ENCODE data around the gene PCCB. TPM values are rescaled to one million over a fixed set of nuclear protein-coding genes. Genes with fewer than 3 reads are reported as not detected.
A peak's percentile ranks its signal among the peaks of the same experiment; 100 is the strongest.

PCCB gene
- total RNA-seq, result 10 to 100 TPM in 3 of 5 donors, 1 to 10 TPM in 2; 4.7 to 45.0 (median 23.2) TPM
- polyA plus RNA-seq, result 10 to 100 TPM; 15.5 to 28.4 (median 20.5) TPM
- long read RNA-seq, donor 1, partial matches to known transcripts, result 0 of 2 reads
- long read RNA-seq, donor 1, other reads (novel, unspliced or antisense), result 0 of 2 reads
- long read RNA-seq, donor 2, transcript PCCB-201 (15 exons, 1,833 nt), result major isoform, 7 of 7 reads
- long read RNA-seq, donor 2, partial matches to known transcripts, result 0 of 7 reads
- long read RNA-seq, donor 2, other reads (novel, unspliced or antisense), result 0 of 7 reads
- long read RNA-seq, donor 3, partial matches to known transcripts, result 5 of 8 reads
- long read RNA-seq, donor 3, other reads (novel, unspliced or antisense), result 0 of 8 reads
- long read RNA-seq, donor 4, result 0 reads
- long read RNA-seq, donor 5, transcript PCCB-201 (15 exons, 1,833 nt), result major isoform, 5 of 5 reads
- long read RNA-seq, donor 5, partial matches to known transcripts, result 0 of 5 reads
- long read RNA-seq, donor 5, other reads (novel, unspliced or antisense), result 0 of 5 reads
- long read RNA-seq, donor 6, result 0 reads
- long read RNA-seq, donor 7, transcript PCCB-201 (15 exons, 1,833 nt), result major isoform, 6 of 22 reads
- long read RNA-seq, donor 7, partial matches to known transcripts, result 16 of 22 reads
- long read RNA-seq, donor 7, other reads (novel, unspliced or antisense), result 0 of 22 reads
- long read RNA-seq, donor 8, transcript PCCB-201 (15 exons, 1,833 nt), result major isoform, 5 of 5 reads
- long read RNA-seq, donor 8, partial matches to known transcripts, result 0 of 5 reads
- long read RNA-seq, donor 8, other reads (novel, unspliced or antisense), result 0 of 5 reads
- long read RNA-seq, donor 9, transcript PCCB-201 (15 exons, 1,833 nt), result major isoform, 8 of 17 reads
- long read RNA-seq, donor 9, partial matches to known transcripts, result 9 of 17 reads
- long read RNA-seq, donor 9, other reads (novel, unspliced or antisense), result 0 of 17 reads
- long read RNA-seq, donor 10, partial matches to known transcripts, result 0 of 2 reads
- long read RNA-seq, donor 10, other reads (novel, unspliced or antisense), result 0 of 2 reads

- TF ChIP-seq POLR2AphosphoS5 (IDR thresholded peaks at IDR 0.05), result peak; percentile 72 to 91 (median 86)
- TF ChIP-seq CTCF (IDR thresholded peaks at IDR 0.05), result peak in 6 of 7 experiments; percentile 57 to 98 (median 80)
- no peak for TF ChIP-seq EP300 (IDR thresholded peaks at IDR 0.05)
- peak in 1 of 4 donors; percentile 44 for TF ChIP-seq POLR2A (IDR thresholded peaks at IDR 0.05)
- H3K36me3 ChIP-seq, result peaks cover 0 to under 1% (median 0%) of the 10 kb centered on the region in 4 donors
- intact Hi-C loops (cut with DNase I; ENCODE audit: low total_unique reads), result loop anchor here (10.0 kb wide), 1 partner anchor 175 kb away; no protein-coding TSS in a partner anchor
- peak within 1 kb of the TSS; percentile 58 to 79 (median 60) for H3K4me3 ChIP-seq
- peaks cover 13 to 23% (median 19%) of the 10 kb centered on the region in 4 donors for H3K4me1 ChIP-seq
- H3K9me3 ChIP-seq, result no peaks in the 10 kb centered on the region
- H3K27ac ChIP-seq, result peak within 1 kb of the TSS; percentile 92 to 97 (median 93)
- DNase-seq, result peak; percentile 96 to 98
- 0 to 1% (median 0%) methylated on average over 42 to 64 of the region's 64 CpGs for WGBS, 5 donors
- H3K27me3 ChIP-seq, result no peaks in the 10 kb centered on the region
Measured at GRCh38 chr3:136250059-136250902, at the start of gene PCCB. PCCB (plus strand) TSS chr3:136250340; CDS start chr3:136250376, 36 bp downstream.

DNA sequence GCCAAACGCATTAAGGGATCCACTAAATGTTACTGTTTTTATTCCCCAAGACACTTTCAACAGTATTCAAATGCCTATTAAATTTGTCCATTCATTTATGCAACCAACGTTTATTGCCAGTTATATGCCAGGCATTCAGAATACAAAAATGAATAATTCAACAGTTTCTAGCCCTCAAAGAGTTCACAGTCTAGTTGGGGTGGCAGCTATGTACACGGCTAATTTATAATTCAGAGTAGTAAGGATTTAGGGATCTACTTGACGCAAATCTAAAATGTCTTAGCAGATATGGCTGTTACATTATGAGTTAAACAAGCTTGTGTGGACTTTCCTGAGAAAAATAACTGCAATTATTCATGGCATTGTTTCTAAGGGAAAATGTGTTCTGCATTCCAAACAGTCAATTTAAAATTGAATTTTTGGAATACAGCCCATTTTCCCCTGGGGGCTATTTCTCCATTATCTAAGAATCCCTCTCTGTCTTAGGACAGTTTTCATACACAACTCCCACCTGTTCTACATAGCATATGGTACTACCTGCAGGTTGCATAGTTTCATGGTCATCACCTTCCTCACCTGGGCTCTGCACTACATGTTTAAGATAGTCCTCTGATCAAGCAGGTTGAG is 42.5 kb upstream of the PCCB start:
- Histone ChIP-seq H3K27ac (no peak overlapping the region), H3K4me3 (no peak overlapping the region), H3K9me3 (no peaks in the 10 kb centered on the region), H3K36me3 (no peaks in the 10 kb centered on the region), H3K4me1 (no peaks in the 10 kb centered on the region), H3K27me3 (no peaks in the 10 kb centered on the region)
- WGBS, 5 donors, result 61 to 78% (median 74%) methylated on average over 4 of the region's 4 CpGs
- intact Hi-C loops (cut with DNase I; ENCODE audit: low total_unique reads), result no loop called here
- DNase-seq, result no peak
- no peak for TF ChIP-seq POLR2A (IDR thresholded peaks at IDR 0.05)
- TF ChIP-seq CTCF (IDR thresholded peaks at IDR 0.05), result no peak
- no peak for TF ChIP-seq EP300 (IDR thresholded peaks at IDR 0.05)
- TF ChIP-seq POLR2AphosphoS5 (IDR thresholded peaks at IDR 0.05), result no peak

GRCh38 chr3:136209921-136210320 is 40.2 kb upstream of the PCCB start:
- Histone ChIP-seq H3K36me3 (no peaks in the 10 kb centered on the region), H3K4me3 (no peak overlapping the region), H3K27me3 (no peaks in the 10 kb centered on the region), H3K9me3 (no peaks in the 10 kb centered on the region), H3K4me1 (no peaks in the 10 kb centered on the region), H3K27ac (no peak overlapping the region)
- TF ChIP-seq POLR2AphosphoS5 (IDR thresholded peaks at IDR 0.05), result no peak
- no peak for TF ChIP-seq POLR2A (IDR thresholded peaks at IDR 0.05)
- TF ChIP-seq EP300 (IDR thresholded peaks at IDR 0.05), result no peak
- TF ChIP-seq CTCF (IDR thresholded peaks at IDR 0.05), result no peak
- intact Hi-C loops (cut with DNase I; ENCODE audit: low total_unique reads), result no loop called here
- no peak for DNase-seq

Data from stomach (tissue), 19 donors.